ENCODE measurements around the gene DIS3L2. TPM values are rescaled to one million over a fixed set of nuclear protein-coding genes. Genes with fewer than 3 reads are reported as not detected.
"Not testable (repeated sequence)": the region's sequence is repeated elsewhere in the genome, so short reads cannot be mapped to it uniquely, and the experiment has no call there.

DIS3L2 gene
- total RNA-seq, 4 donors from 2014 or later, result 16.1 to 26.7 (median 22.0) TPM

- Histone ChIP-seq H3K4me1 (no peaks in the 10 kb centered on the region), H3K4me3 (no peak overlapping the region), H3K27ac (replicated peaks in 1 of 4) (no peak overlapping the region), H3K27me3 (peaks cover 0 to 47% (median under 1%) of the 10 kb centered on the region in 4 donors), H3K9me3 (no peaks in the 10 kb centered on the region), H3K36me3 (no peaks in the 10 kb centered on the region)
- intact Hi-C loops (cut with DNase I), result no loop called here
- 76% methylated on average over 3 of the region's 4 CpGs for WGBS
- TF ChIP-seq EP300 (IDR thresholded peaks at IDR 0.05) (no peak), CTCF (IDR thresholded peaks at IDR 0.05) (no peak), POLR2A (IDR thresholded peaks at IDR 0.05; ENCODE audit: low read depth) (no peak), POLR2AphosphoS5 (IDR thresholded peaks at IDR 0.05) (no peak)
- no peak for DNase-seq (ENCODE audit: extremely low spot score)
Observed at GRCh38 chr2:232376260-232376659, 414.7 kb downstream of the DIS3L2 start.

GRCh38 chr2:232376713-232377112 lies 415.2 kb downstream of the DIS3L2 start:
- Histone ChIP-seq H3K4me3 (no peak overlapping the region), H3K9me3 (no peaks in the 10 kb centered on the region), H3K27me3 (peaks cover 0 to 51% (median 5%) of the 10 kb centered on the region in 4 donors), H3K4me1 (no peaks in the 10 kb centered on the region), H3K36me3 (no peaks in the 10 kb centered on the region), H3K27ac (replicated peaks in 1 of 4) (no peak overlapping the region)
- intact Hi-C loops (cut with DNase I), result no loop called here
- WGBS, result 89% methylated on average over 7 of the region's 7 CpGs
- TF ChIP-seq CTCF (IDR thresholded peaks at IDR 0.05) (no peak), EP300 (IDR thresholded peaks at IDR 0.05) (no peak), POLR2A (IDR thresholded peaks at IDR 0.05; ENCODE audit: low read depth) (no peak), POLR2AphosphoS5 (IDR thresholded peaks at IDR 0.05) (no peak)
- DNase-seq (ENCODE audit: extremely low spot score), result no peak

- intact Hi-C loops (cut with DNase I), result no loop called here
- Histone ChIP-seq H3K4me1 (no peaks in the 10 kb centered on the region), H3K27ac (replicated peaks in 1 of 4) (no peak overlapping the region), H3K36me3 (no peaks in the 10 kb centered on the region), H3K9me3 (no peaks in the 10 kb centered on the region), H3K4me3 (no peak overlapping the region), H3K27me3 (peaks cover 0 to 57% (median 10%) of the 10 kb centered on the region in 4 donors)
- WGBS, result 92% methylated on average over 7 of the region's 7 CpGs
- TF ChIP-seq CTCF (IDR thresholded peaks at IDR 0.05), result no peak
- no peak for TF ChIP-seq POLR2AphosphoS5 (IDR thresholded peaks at IDR 0.05)
- TF ChIP-seq POLR2A (IDR thresholded peaks at IDR 0.05; ENCODE audit: low read depth), result no peak
- no peak for TF ChIP-seq EP300 (IDR thresholded peaks at IDR 0.05)
- no peak for DNase-seq (ENCODE audit: extremely low spot score)
Observed at GRCh38 chr2:232377319-232377718, 415.8 kb downstream of the DIS3L2 start.

GRCh38 chr2:232377841-232378734 lies 416.6 kb downstream of the DIS3L2 start:
- H3K4me3 ChIP-seq, result no peak overlapping the region
- H3K4me1 ChIP-seq, result no peaks in the 10 kb centered on the region
- peaks cover 0 to 65% (median 11%) of the 10 kb centered on the region in 4 donors for H3K27me3 ChIP-seq
- H3K36me3 ChIP-seq, result no peaks in the 10 kb centered on the region
- no peaks in the 10 kb centered on the region for H3K9me3 ChIP-seq
- DNase-seq (ENCODE audit: extremely low spot score), result no peak
- intact Hi-C loops (cut with DNase I), result no loop called here
- H3K27ac ChIP-seq (replicated peaks in 1 of 4), result no peak overlapping the region
- TF ChIP-seq EP300 (IDR thresholded peaks at IDR 0.05) (no peak), POLR2AphosphoS5 (IDR thresholded peaks at IDR 0.05) (no peak), POLR2A (IDR thresholded peaks at IDR 0.05; ENCODE audit: low read depth) (no peak), CTCF (IDR thresholded peaks at IDR 0.05) (no peak)
- 83% methylated on average over 9 of the region's 17 CpGs for WGBS

GRCh38 chr2:232378735-232379151 lies 417.2 kb downstream of the DIS3L2 start, which contains the start of gene ALPP:
Gene ALPP (plus strand): TSS chr2:232378751. CDS start chr2:232378803, 52 bp downstream.
- H3K4me1 ChIP-seq; H3K27ac ChIP-seq (replicated peaks in 1 of 4); intact Hi-C loops (cut with DNase I); DNase-seq (ENCODE audit: extremely low spot score); H3K4me3 ChIP-seq; H3K9me3 ChIP-seq; H3K36me3 ChIP-seq: not testable (repeated sequence)
- H3K27me3 ChIP-seq, result peaks cover 0 to 71% (median 11%) of the 10 kb centered on the region in 4 donors
- no CpG with 5 or more reads among the region's 12 CpGs for WGBS

- H3K27ac ChIP-seq (replicated peaks in 1 of 4); DNase-seq (ENCODE audit: extremely low spot score); H3K36me3 ChIP-seq; H3K4me1 ChIP-seq; H3K4me3 ChIP-seq; intact Hi-C loops (cut with DNase I); H3K9me3 ChIP-seq: not testable (repeated sequence)
- H3K27me3 ChIP-seq, result peaks cover 0 to 77% (median 11%) of the 10 kb centered on the region in 4 donors
- WGBS, result 89% methylated on average over 10 of the region's 41 CpGs
Observed at GRCh38 chr2:232379610-232380590, 418.4 kb downstream of the DIS3L2 start.

Measured in esophagus muscularis mucosa (tissue), 4 donors.